Retinal pigment epithelial cell (primary cell): ENCODE data around the gene NMT2.

Experiments used
- DNase-seq: peaks from one replicate; pipeline ENCODE4 v3.0.0-alpha.2; 2010; ENCODE audit warnings: low read depth
- H3K4me3 ChIP-seq: 2 replicates; pipeline ENCODE4 v1.5.1; 2011; ENCODE audit warnings: mild to moderate bottlenecking, low read length, control low read depth, moderate library complexity
- CTCF ChIP-seq: conservative IDR thresholded peaks from 2 replicates; pipeline ENCODE4 v1.5.1; 2011; ENCODE audit warnings: low read depth, low read length, control low read depth, inconsistent platforms

NMT2 gene

GRCh38 chr10:15124908-15125307, 43.6 kb downstream of the NMT2 start:
- DNase-seq, result no peak
- no peak for TF ChIP-seq CTCF
- no peak overlapping the region for H3K4me3 ChIP-seq

GRCh38 chr10:15124190-15124589, 44.3 kb downstream of the NMT2 start:
- DNase-seq, result no peak
- no peak overlapping the region for H3K4me3 ChIP-seq
- no peak for TF ChIP-seq CTCF

- H3K4me3 ChIP-seq, result no peak overlapping the region
- DNase-seq, result peak; percentile 79
Observed at GRCh38 chr10:15123749-15124184, 44.7 kb downstream of the NMT2 start.

GRCh38 chr10:15122477-15123030, 45.9 kb downstream of the NMT2 start:
- DNase-seq, result no peak
- no peak for TF ChIP-seq CTCF
- H3K4me3 ChIP-seq, result no peak overlapping the region

More at GRCh38 chr10:15123749-15124184, 44.7 kb downstream of the NMT2 start:
- no peak for TF ChIP-seq CTCF

- peak; percentile 36 for DNase-seq
- no peak overlapping the region for H3K4me3 ChIP-seq
- TF ChIP-seq CTCF, result no peak
Observed at GRCh38 chr10:15121707-15122106, 46.8 kb downstream of the NMT2 start.

GRCh38 chr10:15120523-15120922, 48.0 kb downstream of the NMT2 start:
- no peak overlapping the region for H3K4me3 ChIP-seq
- TF ChIP-seq CTCF, result no peak
- no peak for DNase-seq

GRCh38 chr10:15118615-15119014, 49.9 kb downstream of the NMT2 start:
- no peak overlapping the region for H3K4me3 ChIP-seq
- DNase-seq, result no peak
- TF ChIP-seq CTCF, result no peak
